Measurements from ENCODE around the gene SLC35F3.
"Not testable (repeated sequence)": the region's sequence is repeated elsewhere in the genome, so short reads cannot be mapped to it uniquely, and the experiment has no call there.

Gene SLC35F3

GRCh38 chr1:234289538-234290305, 385.2 kb downstream of the SLC35F3 start:
- DNase-seq (ENCODE audit: low read depth): no peak

GRCh38 chr1:234292011-234292410, 387.5 kb downstream of the SLC35F3 start:
- no peak for DNase-seq (ENCODE audit: low read depth)

- DNase-seq (ENCODE audit: low read depth): no peak
These were observed 388.1 kb downstream of the SLC35F3 start for GRCh38 chr1:234292548-234292947.

- DNase-seq (ENCODE audit: low read depth): no peak
These were observed 389.8 kb downstream of the SLC35F3 start for GRCh38 chr1:234294109-234294817.

GRCh38 chr1:234295068-234295467, 390.6 kb downstream of the SLC35F3 start:
- DNase-seq (ENCODE audit: low read depth): no peak

GRCh38 chr1:234295626-234296025, 391.1 kb downstream of the SLC35F3 start:
- no peak for DNase-seq (ENCODE audit: low read depth)

- DNase-seq (ENCODE audit: low read depth): no peak
These were observed 392.0 kb downstream of the SLC35F3 start for GRCh38 chr1:234296496-234296895.

GRCh38 chr1:234297668-234298067, 393.2 kb downstream of the SLC35F3 start:
- DNase-seq (ENCODE audit: low read depth): no peak

- DNase-seq (ENCODE audit: low read depth): no peak
These were observed 395.6 kb downstream of the SLC35F3 start for GRCh38 chr1:234300096-234300495.

GRCh38 chr1:234301663-234302062, 397.2 kb downstream of the SLC35F3 start:
- DNase-seq (ENCODE audit: low read depth): not testable (repeated sequence)

- no peak for DNase-seq (ENCODE audit: low read depth)
These were observed 398.0 kb downstream of the SLC35F3 start for GRCh38 chr1:234302354-234302962.

GRCh38 chr1:234303231-234303630, 398.8 kb downstream of the SLC35F3 start:
- no peak for DNase-seq (ENCODE audit: low read depth)

GRCh38 chr1:234307726-234308125, 403.2 kb downstream of the SLC35F3 start:
- DNase-seq (ENCODE audit: low read depth): no peak

- DNase-seq (ENCODE audit: low read depth): no peak
These were observed 404.7 kb downstream of the SLC35F3 start for GRCh38 chr1:234309243-234309597.

- peak; percentile 37 for DNase-seq (ENCODE audit: low read depth)
These were observed 405.4 kb downstream of the SLC35F3 start for GRCh38 chr1:234309598-234310459.

GRCh38 chr1:234310460-234310817, 406.0 kb downstream of the SLC35F3 start:
- DNase-seq (ENCODE audit: low read depth): no peak

GRCh38 chr1:234311414-234311813, 406.9 kb downstream of the SLC35F3 start:
- no peak for DNase-seq (ENCODE audit: low read depth)

GRCh38 chr1:234313171-234313570, 408.7 kb downstream of the SLC35F3 start:
- no peak for DNase-seq (ENCODE audit: low read depth)

GRCh38 chr1:234315091-234315541, 410.6 kb downstream of the SLC35F3 start:
- no peak for DNase-seq (ENCODE audit: low read depth)

GRCh38 chr1:234315588-234315987, 411.1 kb downstream of the SLC35F3 start:
- no peak for DNase-seq (ENCODE audit: low read depth)

- no peak for DNase-seq (ENCODE audit: low read depth)
These were observed 412.0 kb downstream of the SLC35F3 start for GRCh38 chr1:234316486-234316885.

- DNase-seq (ENCODE audit: low read depth): no peak
These were observed 412.5 kb downstream of the SLC35F3 start for GRCh38 chr1:234316937-234317336.
